Subcutaneous abdominal adipose tissue (tissue), 5 donors: ENCODE data around the gene ALDOB.

Experiments
- H3K27ac ChIP-seq: one replicate; pipeline ENCODE4 v1.7.0; 2013; ENCODE audit warnings: low read depth, mild to moderate bottlenecking, inconsistent platforms, low read length, moderate library complexity
- H3K27me3 ChIP-seq, 5 donors: one replicate each; pipeline ENCODE4 v1.7.0; 2013; ENCODE audit warnings: low read length in 5 of 5, inconsistent platforms in 1 of 5; ENCODE audit not compliant: control insufficient read depth in 5 of 5, insufficient read depth in 4 of 5
- H3K36me3 ChIP-seq, 5 donors: one replicate each; pipeline ENCODE4 v1.7.0; 2013; ENCODE audit warnings: low read length in 5 of 5; ENCODE audit not compliant: control insufficient read depth in 5 of 5, insufficient read depth in 5 of 5
- H3K4me1 ChIP-seq, 5 donors: one replicate each; pipeline ENCODE4 v1.7.0; 2013; ENCODE audit warnings: low read length in 5 of 5, mild to moderate bottlenecking in 3 of 5, moderate library complexity in 1 of 5; ENCODE audit not compliant: control insufficient read depth in 5 of 5, insufficient read depth in 5 of 5
- H3K4me3 ChIP-seq, 5 donors: one replicate each; pipeline ENCODE4 v1.7.0; 2013; ENCODE audit warnings: low read length in 5 of 5, low read depth in 1 of 5
- H3K9ac ChIP-seq, 5 donors: one replicate each; pipeline ENCODE4 v1.7.0; 2013; ENCODE audit warnings: low read length in 5 of 5, mild to moderate bottlenecking in 4 of 5, moderate library complexity in 3 of 5
- H3K9me3 ChIP-seq, 5 donors: one replicate each; pipeline ENCODE4 v1.7.0; 2013; ENCODE audit warnings: low read length in 5 of 5; ENCODE audit not compliant: control insufficient read depth in 5 of 5
- donor health status: healthy.
- donor health status: healthy.
- donor health status: healthy.
- donor health status: healthy.
- donor health status: healthy.

Gene ALDOB

GRCh38 chr9:101460965-101461364 is 25.4 kb upstream of the ALDOB start:
- H3K4me3 ChIP-seq = no peak overlapping the region
- H3K4me1 ChIP-seq = peaks cover 5 to 36% (median 28%) of the 10 kb centered on the region in 5 donors
- no peak overlapping the region for H3K9ac ChIP-seq
- H3K27ac ChIP-seq = no peak overlapping the region
- H3K36me3 ChIP-seq = no peaks in the 10 kb centered on the region
- no peaks in the 10 kb centered on the region for H3K27me3 ChIP-seq
- no peaks in the 10 kb centered on the region for H3K9me3 ChIP-seq

- Histone ChIP-seq H3K9me3 (no peaks in the 10 kb centered on the region), H3K27me3 (no peaks in the 10 kb centered on the region), H3K9ac (no peak overlapping the region), H3K36me3 (no peaks in the 10 kb centered on the region), H3K27ac (peak overlapping the region; percentile 57), H3K4me1 (peaks cover 5 to 40% (median 30%) of the 10 kb centered on the region in 5 donors), H3K4me3 (no peak overlapping the region)
These were observed 23.5 kb upstream of the ALDOB start for GRCh38 chr9:101458963-101459631.

- no peak overlapping the region for H3K4me3 ChIP-seq
- H3K4me1 ChIP-seq = peaks cover 5 to 59% (median 36%) of the 10 kb centered on the region in 5 donors
- H3K27ac ChIP-seq = peak overlapping the region; percentile 65
- no peaks in the 10 kb centered on the region for H3K36me3 ChIP-seq
- H3K27me3 ChIP-seq = no peaks in the 10 kb centered on the region
- no peaks in the 10 kb centered on the region for H3K9me3 ChIP-seq
- H3K9ac ChIP-seq = no peak overlapping the region
These were observed 21.4 kb upstream of the ALDOB start for GRCh38 chr9:101457003-101457402.

- peak overlapping the region; percentile 65 for H3K27ac ChIP-seq
- no peaks in the 10 kb centered on the region for H3K36me3 ChIP-seq
- no peak overlapping the region for H3K4me3 ChIP-seq
- peaks cover 5 to 62% (median 37%) of the 10 kb centered on the region in 5 donors for H3K4me1 ChIP-seq
- H3K27me3 ChIP-seq = no peaks in the 10 kb centered on the region
- no peak overlapping the region for H3K9ac ChIP-seq
- no peaks in the 10 kb centered on the region for H3K9me3 ChIP-seq
These were observed 20.2 kb upstream of the ALDOB start for GRCh38 chr9:101455656-101456240.

- Histone ChIP-seq H3K36me3 (no peaks in the 10 kb centered on the region), H3K27me3 (no peaks in the 10 kb centered on the region)
These were observed 18.4 kb upstream of the ALDOB start for GRCh38 chr9:101453776-101454570.

GRCh38 chr9:101451498-101451897 is 15.9 kb upstream of the ALDOB start:
- H3K9me3 ChIP-seq = no peaks in the 10 kb centered on the region
- H3K36me3 ChIP-seq = no peaks in the 10 kb centered on the region
- no peak overlapping the region for H3K27ac ChIP-seq
- H3K4me1 ChIP-seq = peaks cover 5 to 51% (median 25%) of the 10 kb centered on the region in 5 donors
- peaks cover 0 to 2% (median 0%) of the 10 kb centered on the region in 5 donors for H3K27me3 ChIP-seq
- H3K9ac ChIP-seq = no peak overlapping the region
- H3K4me3 ChIP-seq = no peak overlapping the region

More at GRCh38 chr9:101453776-101454570, 18.4 kb upstream of the ALDOB start:
- H3K9ac ChIP-seq = no peak overlapping the region
- no peak overlapping the region for H3K27ac ChIP-seq
- no peaks in the 10 kb centered on the region for H3K9me3 ChIP-seq
- H3K4me3 ChIP-seq = no peak overlapping the region
- peaks cover 5 to 66% (median 42%) of the 10 kb centered on the region in 5 donors for H3K4me1 ChIP-seq

GRCh38 chr9:101450931-101451330 is 15.4 kb upstream of the ALDOB start:
- Histone ChIP-seq H3K9ac (no peak overlapping the region), H3K4me1 (peaks cover 2 to 45% (median 19%) of the 10 kb centered on the region in 5 donors), H3K27me3 (peaks cover 0 to 2% (median 0%) of the 10 kb centered on the region in 5 donors), H3K4me3 (no peak overlapping the region), H3K36me3 (no peaks in the 10 kb centered on the region), H3K9me3 (no peaks in the 10 kb centered on the region), H3K27ac (no peak overlapping the region)

- Histone ChIP-seq H3K27ac (no peak overlapping the region), H3K27me3 (peaks cover 0 to 2% (median 0%) of the 10 kb centered on the region in 5 donors), H3K9ac (peak overlapping the region in 2 of 5 donors; percentile 49 to 57)
These were observed 13.6 kb upstream of the ALDOB start for GRCh38 chr9:101449071-101449721.

GRCh38 chr9:101448680-101449070 is 13.1 kb upstream of the ALDOB start:
- no peaks in the 10 kb centered on the region for H3K9me3 ChIP-seq
- H3K27ac ChIP-seq = no peak overlapping the region
- H3K36me3 ChIP-seq = no peaks in the 10 kb centered on the region
- H3K9ac ChIP-seq = no peak overlapping the region
- H3K4me3 ChIP-seq = no peak overlapping the region
- H3K4me1 ChIP-seq = peaks cover 0 to 32% (median 12%) of the 10 kb centered on the region in 5 donors
- peaks cover 0 to 2% (median 0%) of the 10 kb centered on the region in 5 donors for H3K27me3 ChIP-seq

More at GRCh38 chr9:101449071-101449721, 13.6 kb upstream of the ALDOB start:
- Histone ChIP-seq H3K4me1 (peaks cover 0 to 37% (median 12%) of the 10 kb centered on the region in 5 donors), H3K36me3 (no peaks in the 10 kb centered on the region), H3K9me3 (no peaks in the 10 kb centered on the region), H3K4me3 (peak overlapping the region; percentile 64 to 81 (median 74))
